ENCODE measurements around the gene WDR86.

WDR86 gene

DNA sequence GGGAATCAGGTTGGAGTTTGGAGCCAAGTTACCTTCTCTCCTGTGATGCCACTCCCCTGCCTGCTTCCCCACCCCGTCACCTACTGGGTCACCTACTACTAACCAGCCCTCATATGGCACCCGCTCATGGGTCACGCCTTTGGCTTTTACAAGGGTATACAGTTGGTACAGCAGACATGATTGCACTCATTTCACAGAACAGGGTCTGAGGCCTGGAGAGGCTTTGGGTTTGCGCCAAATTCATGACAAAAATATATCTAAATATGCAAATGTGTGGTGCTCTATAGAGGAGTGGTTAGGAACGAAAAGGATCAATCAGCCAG is 19.4 kb upstream of the WDR86 start:
- no peak for ATAC-seq
- TF ChIP-seq, protein P1, sequence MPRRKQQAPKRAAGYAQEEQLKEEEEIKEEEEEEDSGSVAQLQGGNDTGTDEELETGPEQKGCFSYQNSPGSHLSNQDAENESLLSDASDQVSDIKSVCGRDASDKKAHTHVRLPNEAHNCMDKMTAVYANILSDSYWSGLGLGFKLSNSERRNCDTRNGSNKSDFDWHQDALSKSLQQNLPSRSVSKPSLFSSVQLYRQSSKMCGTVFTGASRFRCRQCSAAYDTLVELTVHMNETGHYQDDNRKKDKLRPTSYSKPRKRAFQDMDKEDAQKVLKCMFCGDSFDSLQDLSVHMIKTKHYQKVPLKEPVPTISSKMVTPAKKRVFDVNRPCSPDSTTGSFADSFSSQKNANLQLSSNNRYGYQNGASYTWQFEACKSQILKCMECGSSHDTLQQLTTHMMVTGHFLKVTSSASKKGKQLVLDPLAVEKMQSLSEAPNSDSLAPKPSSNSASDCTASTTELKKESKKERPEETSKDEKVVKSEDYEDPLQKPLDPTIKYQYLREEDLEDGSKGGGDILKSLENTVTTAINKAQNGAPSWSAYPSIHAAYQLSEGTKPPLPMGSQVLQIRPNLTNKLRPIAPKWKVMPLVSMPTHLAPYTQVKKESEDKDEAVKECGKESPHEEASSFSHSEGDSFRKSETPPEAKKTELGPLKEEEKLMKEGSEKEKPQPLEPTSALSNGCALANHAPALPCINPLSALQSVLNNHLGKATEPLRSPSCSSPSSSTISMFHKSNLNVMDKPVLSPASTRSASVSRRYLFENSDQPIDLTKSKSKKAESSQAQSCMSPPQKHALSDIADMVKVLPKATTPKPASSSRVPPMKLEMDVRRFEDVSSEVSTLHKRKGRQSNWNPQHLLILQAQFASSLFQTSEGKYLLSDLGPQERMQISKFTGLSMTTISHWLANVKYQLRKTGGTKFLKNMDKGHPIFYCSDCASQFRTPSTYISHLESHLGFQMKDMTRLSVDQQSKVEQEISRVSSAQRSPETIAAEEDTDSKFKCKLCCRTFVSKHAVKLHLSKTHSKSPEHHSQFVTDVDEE (CRISPR knock-in tag; IDR thresholded peaks at IDR 0.05) = no peak
- TF ChIP-seq ZNF8 (CRISPR knock-in tag; IDR thresholded peaks at IDR 0.05) (0 out of 2 replicates have a peak, but pooled peaks have one; percentile 0), ZNF565 (CRISPR knock-in tag; conservative IDR thresholded peaks at IDR 0.05; ENCODE audit: low read depth) (no peak), TOX (CRISPR knock-in tag; IDR thresholded peaks at IDR 0.05; ENCODE audit: borderline replicate concordance) (no peak), ZC3H10 (CRISPR knock-in tag; IDR thresholded peaks at IDR 0.05) (no peak), CSDC2 (CRISPR knock-in tag; IDR thresholded peaks at IDR 0.05) (no peak; the same call in 1 of the 2 replicates), ZFP3 (CRISPR knock-in tag; IDR thresholded peaks at IDR 0.05) (0 out of 2 replicates have a peak, but pooled peaks have one; percentile 5)
- TF ChIP-seq, protein P2, sequence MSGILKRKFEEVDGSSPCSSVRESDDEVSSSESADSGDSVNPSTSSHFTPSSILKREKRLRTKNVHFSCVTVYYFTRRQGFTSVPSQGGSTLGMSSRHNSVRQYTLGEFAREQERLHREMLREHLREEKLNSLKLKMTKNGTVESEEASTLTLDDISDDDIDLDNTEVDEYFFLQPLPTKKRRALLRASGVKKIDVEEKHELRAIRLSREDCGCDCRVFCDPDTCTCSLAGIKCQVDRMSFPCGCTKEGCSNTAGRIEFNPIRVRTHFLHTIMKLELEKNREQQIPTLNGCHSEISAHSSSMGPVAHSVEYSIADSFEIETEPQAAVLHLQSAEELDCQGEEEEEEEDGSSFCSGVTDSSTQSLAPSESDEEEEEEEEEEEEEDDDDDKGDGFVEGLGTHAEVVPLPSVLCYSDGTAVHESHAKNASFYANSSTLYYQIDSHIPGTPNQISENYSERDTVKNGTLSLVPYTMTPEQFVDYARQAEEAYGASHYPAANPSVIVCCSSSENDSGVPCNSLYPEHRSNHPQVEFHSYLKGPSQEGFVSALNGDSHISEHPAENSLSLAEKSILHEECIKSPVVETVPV (CRISPR knock-in tag; IDR thresholded peaks at IDR 0.05) = no peak; the same call in 1 of the 2 replicates

DNA sequence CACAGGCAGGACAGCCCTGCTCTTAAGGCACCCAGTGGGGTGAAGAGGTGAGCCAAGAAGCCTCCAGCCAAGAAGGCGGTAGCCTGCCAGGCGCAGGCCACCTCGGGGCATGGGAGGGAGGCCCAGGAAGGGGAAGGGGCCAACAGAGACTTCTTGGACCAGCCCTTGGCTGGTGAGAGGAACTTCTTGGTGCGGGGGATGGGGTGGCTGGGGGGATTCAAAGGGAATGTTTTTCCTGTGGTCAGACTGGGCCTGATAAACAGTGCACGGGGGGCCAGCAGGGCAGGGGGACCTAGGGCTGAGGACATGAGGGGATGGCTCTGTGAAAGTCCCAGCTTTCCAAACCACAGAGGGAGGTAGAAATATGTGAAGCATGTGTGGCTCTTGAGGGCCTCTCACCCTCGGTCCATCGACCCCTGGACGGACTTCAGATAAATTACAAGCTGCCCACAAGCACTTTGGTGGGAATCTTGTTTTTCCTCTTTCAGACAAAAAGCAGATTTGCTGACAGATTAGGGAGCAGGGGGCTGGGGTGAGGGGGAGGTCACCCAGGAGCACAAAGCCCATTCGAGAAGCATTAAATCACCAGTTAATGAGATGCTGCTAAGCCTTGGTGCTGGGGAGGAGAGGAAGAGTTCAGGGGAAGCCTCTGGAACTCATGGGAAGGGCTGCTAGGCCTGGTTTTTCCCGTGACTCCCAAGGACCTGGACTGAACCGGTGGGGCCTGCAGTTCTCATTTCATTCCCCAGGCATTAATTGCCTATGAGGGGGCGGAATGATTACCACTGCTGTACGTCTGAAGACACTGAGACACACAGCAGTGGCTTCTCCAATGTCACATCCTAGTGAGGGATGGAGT is 18.8 kb upstream of the WDR86 start:
- TF ChIP-seq GLIS3 (CRISPR knock-in tag; IDR thresholded peaks at IDR 0.05) (peak; percentile 89), ZFP3 (CRISPR knock-in tag; IDR thresholded peaks at IDR 0.05) (peak; percentile 56), RARB (CRISPR knock-in tag; IDR thresholded peaks at IDR 0.05) (peak; percentile 37; the same call in 1 of the 2 replicates), BACH2 (CRISPR knock-in tag; IDR thresholded peaks at IDR 0.05; ENCODE audit: borderline replicate concordance) (no peak), ZNF565 (CRISPR knock-in tag; conservative IDR thresholded peaks at IDR 0.05; ENCODE audit: low read depth) (peak; percentile 88), ZFP30 (CRISPR knock-in tag; IDR thresholded peaks at IDR 0.05) (0 out of 2 replicates have a peak, but pooled peaks have one; percentile 28), OSR1 (CRISPR knock-in tag; IDR thresholded peaks at IDR 0.05) (no peak), ESRRG (CRISPR knock-in tag; IDR thresholded peaks at IDR 0.05) (peak; percentile 54; the same call in 1 of the 2 replicates), TOX (CRISPR knock-in tag; IDR thresholded peaks at IDR 0.05; ENCODE audit: borderline replicate concordance) (peak; percentile 18; the same call in 1 of the 2 replicates), SNAI2 (CRISPR knock-in tag; IDR thresholded peaks at IDR 0.05) (peak; percentile 90), ZC3H10 (CRISPR knock-in tag; IDR thresholded peaks at IDR 0.05) (no peak), ISL1 (CRISPR knock-in tag; IDR thresholded peaks at IDR 0.05) (peak; percentile 76), PPARA (CRISPR knock-in tag; IDR thresholded peaks at IDR 0.05; ENCODE audit: borderline replicate concordance) (no peak), TCF4 (CRISPR knock-in tag; IDR thresholded peaks at IDR 0.05; ENCODE audit: borderline replicate concordance) (peak; percentile 60; the same call in 1 of the 2 replicates), CSDC2 (CRISPR knock-in tag; IDR thresholded peaks at IDR 0.05) (peak; percentile 98), ZNF8 (CRISPR knock-in tag; IDR thresholded peaks at IDR 0.05) (peak; percentile 47), ZNF70 (CRISPR knock-in tag; IDR thresholded peaks at IDR 0.05) (no peak), ARNTL (CRISPR knock-in tag; IDR thresholded peaks at IDR 0.05; ENCODE audit: borderline replicate concordance, low read depth) (no peak)
- TF ChIP-seq, protein P3, sequence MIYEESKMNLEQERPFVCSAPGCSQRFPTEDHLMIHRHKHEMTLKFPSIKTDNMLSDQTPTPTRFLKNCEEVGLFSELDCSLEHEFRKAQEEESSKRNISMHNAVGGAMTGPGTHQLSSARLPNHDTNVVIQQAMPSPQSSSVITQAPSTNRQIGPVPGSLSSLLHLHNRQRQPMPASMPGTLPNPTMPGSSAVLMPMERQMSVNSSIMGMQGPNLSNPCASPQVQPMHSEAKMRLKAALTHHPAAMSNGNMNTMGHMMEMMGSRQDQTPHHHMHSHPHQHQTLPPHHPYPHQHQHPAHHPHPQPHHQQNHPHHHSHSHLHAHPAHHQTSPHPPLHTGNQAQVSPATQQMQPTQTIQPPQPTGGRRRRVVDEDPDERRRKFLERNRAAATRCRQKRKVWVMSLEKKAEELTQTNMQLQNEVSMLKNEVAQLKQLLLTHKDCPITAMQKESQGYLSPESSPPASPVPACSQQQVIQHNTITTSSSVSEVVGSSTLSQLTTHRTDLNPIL (CRISPR knock-in tag; IDR thresholded peaks at IDR 0.05; ENCODE audit: low read depth) = no peak
- TF ChIP-seq, protein P4, sequence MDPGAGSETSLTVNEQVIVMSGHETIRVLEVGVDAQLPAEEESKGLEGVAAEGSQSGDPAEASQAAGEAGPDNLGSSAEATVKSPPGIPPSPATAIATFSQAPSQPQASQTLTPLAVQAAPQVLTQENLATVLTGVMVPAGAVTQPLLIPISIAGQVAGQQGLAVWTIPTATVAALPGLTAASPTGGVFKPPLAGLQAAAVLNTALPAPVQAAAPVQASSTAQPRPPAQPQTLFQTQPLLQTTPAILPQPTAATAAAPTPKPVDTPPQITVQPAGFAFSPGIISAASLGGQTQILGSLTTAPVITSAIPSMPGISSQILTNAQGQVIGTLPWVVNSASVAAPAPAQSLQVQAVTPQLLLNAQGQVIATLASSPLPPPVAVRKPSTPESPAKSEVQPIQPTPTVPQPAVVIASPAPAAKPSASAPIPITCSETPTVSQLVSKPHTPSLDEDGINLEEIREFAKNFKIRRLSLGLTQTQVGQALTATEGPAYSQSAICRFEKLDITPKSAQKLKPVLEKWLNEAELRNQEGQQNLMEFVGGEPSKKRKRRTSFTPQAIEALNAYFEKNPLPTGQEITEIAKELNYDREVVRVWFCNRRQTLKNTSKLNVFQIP (CRISPR knock-in tag; IDR thresholded peaks at IDR 0.05; ENCODE audit: borderline replicate concordance, low read depth) = no peak
- TF ChIP-seq, protein P5, sequence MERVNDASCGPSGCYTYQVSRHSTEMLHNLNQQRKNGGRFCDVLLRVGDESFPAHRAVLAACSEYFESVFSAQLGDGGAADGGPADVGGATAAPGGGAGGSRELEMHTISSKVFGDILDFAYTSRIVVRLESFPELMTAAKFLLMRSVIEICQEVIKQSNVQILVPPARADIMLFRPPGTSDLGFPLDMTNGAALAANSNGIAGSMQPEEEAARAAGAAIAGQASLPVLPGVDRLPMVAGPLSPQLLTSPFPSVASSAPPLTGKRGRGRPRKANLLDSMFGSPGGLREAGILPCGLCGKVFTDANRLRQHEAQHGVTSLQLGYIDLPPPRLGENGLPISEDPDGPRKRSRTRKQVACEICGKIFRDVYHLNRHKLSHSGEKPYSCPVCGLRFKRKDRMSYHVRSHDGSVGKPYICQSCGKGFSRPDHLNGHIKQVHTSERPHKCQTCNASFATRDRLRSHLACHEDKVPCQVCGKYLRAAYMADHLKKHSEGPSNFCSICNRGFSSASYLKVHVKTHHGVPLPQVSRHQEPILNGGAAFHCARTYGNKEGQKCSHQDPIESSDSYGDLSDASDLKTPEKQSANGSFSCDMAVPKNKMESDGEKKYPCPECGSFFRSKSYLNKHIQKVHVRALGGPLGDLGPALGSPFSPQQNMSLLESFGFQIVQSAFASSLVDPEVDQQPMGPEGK (CRISPR knock-in tag; IDR thresholded peaks at IDR 0.05; ENCODE audit: borderline replicate concordance) = peak; percentile 61; the same call in 1 of the 2 replicates
- TF ChIP-seq, protein P1 (CRISPR knock-in tag; IDR thresholded peaks at IDR 0.05) = no peak; the same call in none of the 2 replicates
- TF ChIP-seq, protein P2 (CRISPR knock-in tag; IDR thresholded peaks at IDR 0.05) = no peak

More for the DNA sequence above, 18.8 kb upstream of the WDR86 start:
- ATAC-seq = peak; percentile 51

All from SK-N-SH treated with all-trans-retinoic acid at 6 μM for 48 hours (cell line).